Endothelial cell of umbilical vein (primary cell): ENCODE measurements around the gene CMTM4.

ENCODE experiments used
- EZH2 ChIP-seq: IDR thresholded peaks from 2 replicates; pipeline ENCODE4 v1.6.1; 2012; ENCODE audit warnings: borderline replicate concordance, low read depth, mild to moderate bottlenecking, moderate library complexity, low read length, inconsistent platforms; ENCODE audit not compliant: severe bottlenecking
- GATA2 ChIP-seq: IDR thresholded peaks from 2 replicates; pipeline ENCODE4 v1.7.0; 2011; ENCODE audit warnings: low read depth, mild to moderate bottlenecking, moderate library complexity, mixed read lengths, low read length; ENCODE audit not compliant: insufficient read length, insufficient read depth
- POLR2A ChIP-seq: IDR thresholded peaks from 2 replicates; pipeline ENCODE4 v1.6.1; 2012; ENCODE audit warnings: low read depth, mild to moderate bottlenecking, control low read depth, low read length
- TF ChIP-seq, protein P1 (sequence below), 2 donors: IDR thresholded peaks; 1 replicate in 1 of 2; 2 replicates in 1 of 2; pipeline ENCODE4 v1.5.1; 2011; ENCODE audit warnings: low read length in 2 of 2, mild to moderate bottlenecking in 2 of 2, moderate library complexity in 2 of 2, control low read depth in 1 of 2, inconsistent platforms in 1 of 2, low read depth in 1 of 2; ENCODE audit not compliant: insufficient read depth in 1 of 2; ENCODE audit errors: extremely low read depth in 1 of 2

GRCh38 chr16:66651965-66652364, 44.6 kb downstream of the CMTM4 start:
- TF ChIP-seq POLR2A (no peak), EZH2 (no peak), GATA2 (no peak)
- TF ChIP-seq, protein P1, sequence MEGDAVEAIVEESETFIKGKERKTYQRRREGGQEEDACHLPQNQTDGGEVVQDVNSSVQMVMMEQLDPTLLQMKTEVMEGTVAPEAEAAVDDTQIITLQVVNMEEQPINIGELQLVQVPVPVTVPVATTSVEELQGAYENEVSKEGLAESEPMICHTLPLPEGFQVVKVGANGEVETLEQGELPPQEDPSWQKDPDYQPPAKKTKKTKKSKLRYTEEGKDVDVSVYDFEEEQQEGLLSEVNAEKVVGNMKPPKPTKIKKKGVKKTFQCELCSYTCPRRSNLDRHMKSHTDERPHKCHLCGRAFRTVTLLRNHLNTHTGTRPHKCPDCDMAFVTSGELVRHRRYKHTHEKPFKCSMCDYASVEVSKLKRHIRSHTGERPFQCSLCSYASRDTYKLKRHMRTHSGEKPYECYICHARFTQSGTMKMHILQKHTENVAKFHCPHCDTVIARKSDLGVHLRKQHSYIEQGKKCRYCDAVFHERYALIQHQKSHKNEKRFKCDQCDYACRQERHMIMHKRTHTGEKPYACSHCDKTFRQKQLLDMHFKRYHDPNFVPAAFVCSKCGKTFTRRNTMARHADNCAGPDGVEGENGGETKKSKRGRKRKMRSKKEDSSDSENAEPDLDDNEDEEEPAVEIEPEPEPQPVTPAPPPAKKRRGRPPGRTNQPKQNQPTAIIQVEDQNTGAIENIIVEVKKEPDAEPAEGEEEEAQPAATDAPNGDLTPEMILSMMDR (IDR thresholded peaks at IDR 0.05; ENCODE audit: extremely low read depth in 1 of 2, insufficient read depth in 1 of 2, low read depth in 1 of 2, low read length in 2 of 2): no peak
